HG02642 (cell line): ENCODE data around the gene HPD.

ENCODE experiments used
- ATAC-seq: cut with Tn5 transposase; IDR thresholded peaks from one replicate; pipeline ENCODE4 v1.9.1; 2021; ENCODE audit warnings: mild to moderate bottlenecking; ENCODE audit not compliant: unreplicated experiment, poor library complexity

Gene HPD

DNA sequence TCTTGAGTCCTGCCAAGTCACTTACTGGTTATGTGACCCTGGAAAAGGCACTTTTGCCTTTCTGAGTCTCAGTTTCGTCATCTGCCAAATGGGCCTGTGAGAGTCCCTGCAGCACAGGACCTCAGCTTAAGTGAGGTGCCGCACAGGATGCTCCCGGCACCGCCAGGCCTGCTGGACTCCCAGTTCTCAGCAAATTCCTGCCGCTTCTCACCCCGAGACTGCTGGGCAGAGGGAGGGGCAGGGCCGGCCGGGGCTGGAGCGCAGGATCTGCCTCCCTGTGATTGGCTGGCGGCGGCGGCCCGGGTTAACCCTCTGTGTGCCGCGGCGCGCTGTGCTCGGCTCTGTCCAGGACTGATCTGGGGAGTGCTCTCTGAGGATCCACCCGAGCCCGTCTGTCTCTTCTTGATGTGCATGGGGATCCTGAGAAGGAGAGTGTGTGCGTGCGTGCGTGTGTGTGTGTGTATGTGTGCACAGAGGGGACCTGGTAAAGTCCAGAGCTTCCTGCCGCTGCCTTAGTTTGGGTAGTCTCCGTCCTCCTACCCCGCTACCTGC lies 46.3 kb downstream of the HPD start:
- no peak for ATAC-seq

DNA sequence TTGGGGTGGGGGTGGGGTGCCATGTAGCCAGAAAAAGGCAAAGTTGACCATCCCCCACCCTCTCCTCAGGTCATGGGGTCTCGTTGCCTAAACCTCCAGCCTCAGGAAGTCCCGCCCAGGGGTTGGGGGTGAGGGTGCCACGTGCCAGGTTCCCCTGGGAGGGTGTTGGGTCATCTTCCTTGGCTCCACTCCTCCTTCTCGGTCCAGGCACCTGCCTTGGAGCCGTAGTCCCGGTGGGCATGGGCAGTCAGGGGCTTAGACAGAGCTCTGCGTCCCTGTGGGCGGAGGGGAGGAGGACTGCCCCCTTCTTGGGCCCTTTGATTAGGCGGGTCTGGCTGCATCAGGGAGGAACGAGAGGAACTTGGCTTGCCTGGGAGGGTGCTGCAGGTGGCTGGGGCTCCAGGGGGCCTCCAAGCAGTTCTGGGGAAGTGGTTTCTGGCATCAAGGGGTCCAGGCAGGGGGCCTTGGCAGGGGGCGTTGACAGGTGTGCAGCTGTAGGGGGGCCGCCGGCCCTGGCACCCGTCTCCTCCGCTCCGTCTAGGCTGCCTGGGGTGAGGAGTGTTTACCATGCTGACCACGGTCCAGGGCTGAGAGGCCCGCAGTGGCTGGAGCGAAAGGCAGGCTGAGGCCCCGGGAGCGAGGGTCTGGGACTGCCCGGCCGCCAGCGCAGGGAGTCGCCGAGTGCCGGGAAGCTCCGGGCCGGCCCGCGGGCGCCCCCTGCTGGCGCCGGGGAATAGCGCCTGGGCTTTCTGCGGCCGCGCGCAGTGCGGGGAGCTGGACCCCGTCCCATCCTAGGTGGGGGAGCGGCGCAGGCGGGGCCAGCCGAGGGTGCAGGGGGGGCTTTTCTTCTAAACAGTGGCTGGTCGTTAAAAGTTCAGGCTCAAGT lies 47.0 kb downstream of the HPD start:
- ATAC-seq: peak; percentile 65

DNA sequence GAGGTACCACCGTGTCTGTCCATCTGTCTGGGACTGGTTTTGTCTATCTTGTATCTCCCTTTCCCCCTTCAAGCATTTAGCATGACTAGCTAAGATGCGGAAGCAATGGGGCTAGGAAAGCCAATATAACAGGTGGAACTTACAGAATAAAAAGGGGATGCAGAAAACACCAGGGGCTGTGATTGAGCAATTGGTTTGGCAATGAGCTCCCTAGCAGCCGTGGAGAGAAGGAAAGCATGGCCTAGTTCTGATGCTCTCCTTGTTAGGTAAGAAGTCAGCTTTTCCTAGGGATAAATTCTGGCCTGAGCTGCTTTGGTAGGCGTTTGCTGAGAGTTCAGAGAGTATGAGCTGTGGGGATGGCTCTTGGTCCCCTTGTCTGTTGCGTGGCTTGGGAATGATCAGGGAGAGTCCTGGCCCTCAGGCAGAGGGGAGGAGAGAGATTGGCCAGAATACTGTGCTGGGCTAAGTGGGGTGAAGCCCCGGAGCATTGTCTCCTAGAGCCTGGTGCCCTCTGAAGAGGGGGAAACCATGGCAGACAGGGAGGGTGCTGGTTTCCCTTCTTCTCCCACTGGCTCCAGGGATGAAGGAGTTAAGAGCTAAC lies 47.7 kb downstream of the HPD start:
- no peak for ATAC-seq

DNA sequence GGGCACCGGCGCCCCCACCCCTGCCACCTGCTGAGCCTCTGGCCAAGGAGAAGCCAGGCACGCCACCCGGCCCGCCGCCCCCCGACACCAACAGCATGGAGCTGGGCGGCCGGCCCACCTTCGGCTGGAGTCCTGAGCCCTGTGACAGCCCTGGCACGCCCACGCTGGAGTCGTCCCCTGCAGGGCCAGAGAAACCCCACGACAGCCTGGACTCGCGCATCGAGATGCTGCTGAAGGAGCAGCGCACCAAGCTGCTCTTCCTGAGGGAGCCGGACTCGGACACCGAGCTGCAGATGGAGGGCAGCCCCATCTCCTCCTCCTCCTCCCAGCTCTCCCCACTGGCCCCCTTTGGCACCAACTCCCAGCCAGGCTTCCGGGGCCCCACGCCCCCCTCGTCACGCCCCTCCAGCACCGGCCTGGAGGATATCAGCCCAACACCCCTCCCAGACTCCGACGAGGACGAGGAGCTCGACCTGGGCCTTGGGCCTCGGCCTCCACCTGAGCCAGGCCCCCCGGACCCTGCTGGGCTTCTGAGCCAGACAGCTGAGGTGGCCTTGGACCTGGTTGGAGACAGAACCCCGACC lies 48.3 kb downstream of the HPD start:
- no peak for ATAC-seq

DNA sequence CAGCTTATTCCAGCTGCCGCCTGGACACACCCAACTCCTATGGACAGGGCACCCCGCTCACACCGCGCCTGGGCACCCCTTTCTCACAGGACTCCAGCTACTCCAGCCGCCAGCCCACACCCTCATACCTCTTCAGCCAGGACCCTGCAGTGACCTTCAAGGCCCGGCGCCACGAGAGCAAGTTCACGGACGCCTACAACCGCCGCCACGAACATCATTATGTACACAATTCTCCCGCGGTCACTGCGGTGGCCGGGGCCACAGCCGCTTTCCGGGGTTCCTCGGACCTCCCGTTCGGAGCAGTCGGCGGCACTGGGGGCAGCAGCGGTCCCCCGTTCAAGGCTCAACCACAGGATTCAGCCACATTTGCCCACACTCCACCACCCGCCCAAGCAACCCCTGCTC lies 48.9 kb downstream of the HPD start:
- no peak for ATAC-seq

DNA sequence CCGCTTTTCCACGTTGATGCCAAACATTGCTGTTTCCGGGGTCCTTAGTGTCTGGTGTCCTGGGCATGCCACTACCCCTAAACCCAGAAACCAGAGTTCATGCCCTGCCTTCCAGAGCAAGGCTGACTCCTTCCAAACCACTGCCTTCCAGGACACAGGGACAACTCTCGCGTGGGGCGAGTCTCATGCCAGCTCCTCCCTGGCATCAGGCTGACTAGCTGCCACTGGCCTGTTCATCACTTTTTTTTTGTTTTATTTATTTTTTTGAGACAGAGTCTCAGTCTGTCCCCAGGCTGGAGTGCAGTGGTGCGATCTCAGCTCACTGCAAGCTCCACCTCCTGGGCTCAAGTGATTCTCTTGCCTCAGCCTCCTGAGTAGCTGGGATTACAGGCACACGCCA lies 50.0 kb downstream of the HPD start:
- ATAC-seq: no peak

DNA sequence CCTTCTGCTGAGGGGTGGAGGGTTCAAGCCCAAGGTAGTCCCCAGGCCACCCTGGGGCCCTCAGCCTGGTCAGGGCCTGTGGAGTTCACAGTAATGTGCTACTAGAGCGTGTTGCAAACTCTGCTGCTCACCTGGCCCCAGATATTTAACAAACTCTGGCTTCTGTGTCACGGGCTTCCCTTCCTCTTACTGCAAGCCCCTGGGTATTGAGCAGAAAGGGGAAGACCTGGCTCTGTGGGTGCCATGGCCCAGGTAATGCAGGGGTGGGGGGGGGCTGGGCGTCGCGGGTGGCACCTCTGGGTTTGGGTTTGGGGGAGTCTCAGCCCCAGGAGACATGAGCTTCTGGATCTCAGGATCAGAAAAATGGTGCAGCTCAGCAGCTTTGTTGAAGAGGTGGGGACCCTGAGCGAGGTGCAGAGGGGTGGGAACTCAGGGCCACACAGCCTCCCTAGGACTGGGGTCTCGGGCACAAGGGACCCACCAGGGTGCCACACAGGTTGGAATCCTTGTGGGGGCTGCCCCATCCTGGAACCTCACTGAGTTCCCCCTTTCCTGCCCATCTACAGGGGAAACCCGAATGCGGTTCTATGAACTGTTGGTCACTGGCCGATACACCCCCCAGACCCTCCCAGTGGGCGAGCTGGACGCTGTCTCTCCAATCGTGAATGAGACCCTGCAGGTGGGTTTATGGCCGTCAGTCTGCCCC lies 50.9 kb downstream of the HPD start:
- ATAC-seq: no peak

DNA sequence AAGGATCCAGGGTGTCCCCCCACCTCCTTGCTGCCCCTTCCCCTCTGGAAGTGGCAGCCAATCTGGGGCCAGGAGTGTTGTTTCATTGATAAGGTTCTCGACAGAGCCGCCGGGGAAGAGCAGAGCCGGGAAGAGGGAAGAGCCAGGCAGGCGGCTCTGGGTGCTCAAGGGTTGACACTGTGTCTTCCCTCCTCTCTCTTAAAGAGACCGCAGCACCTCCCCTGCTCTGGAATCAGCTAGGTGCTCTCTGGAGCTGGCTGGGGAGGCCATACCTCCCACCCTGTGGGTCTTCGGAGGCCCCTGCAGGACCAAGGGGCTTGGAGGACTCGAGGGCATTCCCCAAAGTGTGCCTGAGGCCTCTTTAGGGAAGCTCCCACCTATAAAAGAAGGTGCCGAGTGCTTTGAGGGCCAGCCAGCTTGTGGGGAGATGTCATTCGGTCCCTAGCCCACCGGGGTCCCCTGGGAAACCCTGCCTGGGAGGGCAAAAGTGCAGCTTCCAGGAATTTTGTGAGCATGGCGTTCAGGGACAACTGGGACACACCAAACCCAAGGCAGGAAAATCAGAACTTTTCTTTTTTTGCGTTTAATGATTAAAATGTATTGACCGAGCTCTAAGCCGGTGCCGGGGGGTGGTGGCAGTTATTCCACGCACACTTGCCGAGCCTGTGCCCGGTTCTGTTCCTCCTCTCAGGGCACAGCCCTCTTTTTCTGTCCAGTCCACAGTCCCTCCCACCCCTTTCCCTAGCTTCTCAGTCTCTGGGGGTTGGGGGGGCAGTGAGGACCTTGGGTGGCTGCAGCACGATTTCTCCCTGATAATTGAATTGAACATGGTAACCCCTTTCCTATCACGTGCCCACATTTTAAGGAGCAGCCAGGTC lies 51.9 kb downstream of the HPD start:
- ATAC-seq: no peak

DNA sequence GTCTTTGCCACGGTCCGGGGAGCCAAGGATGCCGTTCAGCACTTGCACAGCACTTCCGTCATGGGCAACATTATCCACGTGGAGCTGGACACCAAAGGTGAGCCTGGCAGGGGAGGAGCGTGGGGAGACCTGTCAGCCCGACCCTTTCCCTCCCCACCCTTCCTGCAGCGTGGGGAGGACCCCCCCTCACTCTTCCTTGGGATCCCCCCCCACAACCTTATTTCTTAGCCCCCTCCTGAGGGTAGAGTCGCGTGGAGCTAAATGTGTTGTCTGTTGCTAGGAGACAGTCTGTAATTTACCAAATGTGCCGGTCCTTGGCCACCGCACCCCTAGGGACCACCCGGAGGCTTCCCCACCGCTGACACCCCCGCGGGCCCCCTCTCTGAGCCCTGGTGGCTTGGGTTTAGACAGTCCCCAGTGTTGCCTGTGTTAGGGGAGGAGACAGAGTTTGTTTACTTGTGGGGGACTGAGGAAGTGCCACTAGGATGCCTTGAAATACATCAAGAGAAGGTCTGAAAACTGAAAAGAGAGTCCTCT lies 52.6 kb downstream of the HPD start:
- no peak for ATAC-seq

DNA sequence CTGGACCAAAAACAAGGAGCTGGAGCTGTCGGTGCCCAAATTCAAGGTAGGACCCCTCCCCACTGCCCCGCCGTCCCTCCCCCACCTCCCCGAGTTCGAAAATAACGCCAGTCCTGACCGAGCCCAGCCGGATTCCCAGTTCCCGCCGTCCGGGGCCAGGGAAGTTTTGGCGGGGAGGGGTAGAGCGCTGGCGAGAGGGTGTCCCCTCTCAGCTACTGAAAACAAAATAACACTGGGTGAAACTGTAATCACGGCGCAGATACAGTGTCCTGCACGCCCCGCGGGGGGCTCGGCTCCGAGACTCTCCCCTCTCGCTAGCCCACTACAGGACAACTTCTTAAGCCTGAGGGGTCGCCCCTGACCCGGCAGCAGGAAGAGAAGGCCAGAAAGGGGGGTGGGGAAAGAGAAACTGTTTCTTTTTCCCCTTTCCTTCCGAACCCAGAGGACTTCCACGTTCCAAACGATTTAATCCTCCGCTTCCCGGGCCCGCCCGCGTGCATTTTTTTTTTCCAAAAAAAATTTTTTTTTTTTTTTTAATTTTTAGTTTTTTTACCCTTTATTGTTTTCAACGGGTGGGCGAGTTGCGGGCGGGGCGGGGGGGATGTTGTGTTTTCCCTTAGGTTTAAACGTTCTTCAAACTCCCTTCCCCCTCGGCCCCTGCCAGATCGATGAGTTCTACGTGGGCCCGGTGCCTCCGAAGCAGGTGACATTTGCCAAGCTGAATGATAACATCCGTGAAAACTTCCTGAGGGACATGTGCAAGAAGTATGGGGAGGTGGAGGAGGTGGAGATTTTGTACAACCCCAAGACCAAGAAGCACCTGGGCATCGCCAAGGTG lies 53.3 kb downstream of the HPD start:
- ATAC-seq: no peak

DNA sequence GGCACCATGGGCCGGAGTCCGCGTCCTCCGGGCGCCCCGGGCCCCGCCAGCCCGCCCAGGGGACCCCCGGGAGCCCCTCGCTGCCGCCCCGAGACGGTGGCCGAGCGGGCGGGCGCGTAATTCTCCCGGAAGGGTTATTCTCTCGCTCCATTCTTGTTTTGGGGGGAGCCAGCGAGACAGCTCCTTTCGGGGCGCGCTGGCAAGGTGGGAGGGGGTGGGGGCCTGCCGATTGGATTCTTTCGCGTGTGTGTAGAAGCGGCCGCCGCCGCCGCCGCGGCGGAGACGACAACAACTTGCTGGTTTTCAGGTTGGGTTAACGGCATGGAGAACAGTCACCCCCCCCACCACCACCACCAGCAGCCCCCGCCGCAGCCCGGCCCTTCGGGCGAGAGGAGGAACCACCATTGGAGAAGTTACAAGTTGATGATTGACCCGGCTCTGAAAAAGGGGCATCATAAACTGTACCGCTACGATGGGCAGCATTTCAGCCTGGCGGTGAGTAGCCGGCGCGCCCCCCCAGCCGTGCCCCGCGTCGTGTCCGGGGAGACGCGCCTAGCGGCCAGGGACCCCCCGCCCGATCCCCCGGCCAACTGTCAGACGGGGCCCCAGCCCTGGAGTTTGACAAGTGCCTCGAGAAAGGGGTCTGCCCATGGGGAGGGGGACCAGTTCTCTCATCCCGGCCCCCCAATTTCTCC lies 54.1 kb downstream of the HPD start:
- no peak for ATAC-seq

DNA sequence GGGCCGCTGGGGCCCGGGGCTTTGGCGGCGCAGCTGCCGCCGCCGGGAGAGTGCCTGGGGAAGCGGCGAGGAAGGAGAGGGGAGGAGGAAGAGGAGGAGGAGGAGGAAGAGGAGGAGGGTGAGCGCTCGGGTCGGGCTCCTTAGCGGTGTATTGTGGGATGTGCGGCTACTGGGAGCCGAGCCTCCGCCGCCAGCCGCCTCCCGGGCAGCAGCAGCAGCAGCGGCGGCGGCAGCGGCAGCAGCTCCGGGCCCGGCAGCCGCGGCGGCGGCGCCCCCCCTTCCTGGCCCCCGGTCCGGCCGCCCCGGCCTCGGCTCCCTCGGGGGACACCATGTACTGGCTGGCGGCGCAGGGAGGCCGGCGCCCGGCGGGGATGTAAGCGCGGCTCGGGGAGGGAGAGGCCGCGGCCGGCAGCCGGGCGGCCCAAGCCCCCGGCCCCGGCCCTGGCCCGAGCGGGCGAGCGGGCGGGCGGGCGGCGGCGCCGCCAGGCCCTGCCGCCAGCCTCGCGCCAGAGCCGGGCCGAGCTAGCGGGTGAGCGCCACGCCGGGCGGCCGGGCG lies 54.7 kb downstream of the HPD start, which contains the start of gene SETD1B:
Gene SETD1B, plus strand, starts transcription at position 149 of the 556 bp plus-strand sequence. CDS start 729 bp downstream, outside the sequence.
- ATAC-seq: no peak

DNA sequence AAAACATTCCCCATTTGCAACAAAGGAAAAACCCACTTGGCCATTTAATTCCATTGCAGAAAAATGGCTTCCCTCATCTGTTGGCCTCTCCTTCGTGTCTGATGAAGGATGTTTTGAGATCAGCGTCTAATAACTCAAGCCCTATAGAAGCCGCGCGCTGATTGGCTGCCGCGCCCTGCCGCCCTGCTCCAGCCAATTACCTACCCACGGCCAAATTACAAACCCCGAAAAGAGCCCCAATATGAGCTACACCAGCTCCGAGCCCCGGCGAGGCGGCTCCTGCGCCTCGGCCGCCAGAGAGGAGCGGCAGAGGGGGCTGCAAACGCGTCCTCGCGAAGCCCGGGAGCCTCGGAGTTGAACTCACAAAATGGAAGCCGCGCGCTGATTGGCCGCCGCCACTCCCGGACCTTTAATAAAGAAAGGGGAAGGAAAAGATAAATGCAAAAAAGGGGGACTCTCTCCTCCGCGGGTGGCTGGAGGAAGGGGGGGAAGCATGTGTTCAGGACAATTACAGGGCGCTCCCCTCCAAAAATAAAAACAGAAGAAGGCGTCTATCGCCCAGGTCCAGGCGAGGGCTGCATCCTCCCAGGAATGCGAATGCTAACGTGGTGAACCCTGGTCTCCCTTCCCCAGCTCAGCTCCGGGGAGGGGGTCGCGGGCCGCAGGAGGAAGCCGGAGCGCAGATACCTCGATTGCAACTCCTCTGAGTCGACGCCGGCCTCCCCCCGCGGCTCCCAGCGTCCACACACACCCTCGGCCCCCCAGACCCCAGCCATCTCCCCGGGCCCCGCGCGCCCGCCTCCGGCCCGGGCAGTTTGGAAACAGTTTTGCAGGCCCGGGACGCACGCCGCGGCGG lies 55.6 kb downstream of the HPD start:
- peak; percentile 37 for ATAC-seq

DNA sequence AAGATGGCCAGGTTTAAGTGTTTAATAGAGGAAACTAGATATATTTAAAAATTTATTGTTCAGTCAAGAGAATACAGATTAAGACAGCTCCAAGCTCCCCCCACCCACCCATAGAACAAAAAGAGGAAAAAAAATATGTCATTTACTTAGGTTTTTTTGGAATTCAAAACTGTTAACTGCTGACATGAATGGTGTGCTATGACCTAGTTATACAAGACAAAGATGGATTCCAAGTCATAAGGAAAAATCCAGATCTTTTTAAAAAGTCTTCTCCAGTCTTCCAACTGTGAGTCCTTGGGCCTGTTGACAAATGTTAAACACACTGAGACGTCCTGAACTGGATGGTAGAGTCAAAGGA lies 56.2 kb downstream of the HPD start:
- ATAC-seq: no peak

DNA sequence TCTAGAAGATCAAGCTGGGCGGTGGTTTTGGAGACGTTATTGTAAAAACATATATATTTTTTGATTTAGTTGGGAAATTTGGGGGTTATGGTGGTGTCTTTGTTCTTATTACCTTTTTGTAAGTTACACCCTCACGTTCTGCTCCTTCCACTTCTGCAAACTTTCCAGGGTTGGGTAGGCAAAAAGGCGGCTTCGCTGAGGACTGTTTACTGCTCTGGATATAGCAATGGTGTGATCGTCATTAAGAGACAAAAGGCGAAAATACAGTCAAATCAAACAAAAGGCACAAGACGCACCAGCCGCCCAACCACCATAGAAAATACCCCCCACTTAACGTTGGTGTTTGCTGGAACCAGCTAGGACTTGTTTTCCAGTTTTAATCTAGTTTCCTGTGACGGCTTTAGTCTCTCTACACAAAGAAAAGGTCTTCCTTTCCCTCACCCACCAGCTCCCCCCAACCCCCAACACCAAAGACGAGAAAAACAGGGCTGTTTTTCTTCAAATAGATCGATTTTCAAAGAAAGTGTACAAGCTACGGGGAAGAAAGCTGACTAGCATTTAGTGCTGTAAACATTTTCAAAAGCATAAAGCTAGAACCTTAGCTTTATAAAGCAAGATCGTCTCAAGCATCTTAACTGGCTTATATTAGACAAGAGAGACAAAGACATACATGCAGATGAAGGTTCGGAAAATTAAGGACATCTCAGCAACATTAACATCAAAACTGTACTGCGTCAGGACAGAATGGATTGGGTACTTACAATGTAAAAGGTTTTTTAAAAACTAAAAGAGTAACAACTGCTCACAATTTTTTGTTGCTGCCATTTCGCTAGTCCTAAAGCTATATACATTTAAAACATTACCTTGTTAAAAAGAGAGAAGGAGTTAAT lies 56.8 kb downstream of the HPD start:
- no peak for ATAC-seq
